OCI-LY3 (cell line): ENCODE measurements around the gene CDV3.
"Not testable (repeated sequence)": the region's sequence is repeated elsewhere in the genome, so short reads cannot be mapped to it uniquely, and the experiment has no call there.

Experiments
- H2AFZ ChIP-seq: fragments of 200-600, 300-600 bp; shearing (Covaris generic); 2 replicates; pipeline ENCODE4 v1.6.0; 2014; ENCODE audit warnings: antibody characterized with exemption, low read depth, low read length
- H3K27ac ChIP-seq: fragments of 200-600, 300-600 bp; sonication (generic); 2 replicates; pipeline ENCODE4 v1.5.1; 2014; ENCODE audit warnings: mild to moderate bottlenecking, low read length, moderate library complexity, mixed read lengths
- H3K27me3 ChIP-seq: fragments of 200-600, 300-600 bp; sonication (generic); 2 replicates; pipeline ENCODE4 v1.6.1; 2014; ENCODE audit warnings: low read depth, low read length, mixed read lengths
- H3K36me3 ChIP-seq: fragments of 200-600, 300-600 bp; sonication (generic); replicated peaks from 2 replicates; pipeline ENCODE3; 2014; ENCODE audit warnings: low read depth, low read length, mixed read lengths
- H3K4me1 ChIP-seq: fragments of 300-600, 200-600 bp; sonication (generic); 2 replicates; pipeline ENCODE4 v1.6.1; 2014; ENCODE audit warnings: low read length, mixed read lengths
- H3K4me2 ChIP-seq: fragments of 200-600, 300-600 bp; sonication (generic); 2 replicates; pipeline ENCODE4 v1.6.1; 2014; ENCODE audit warnings: low read length, mixed read lengths
- H3K4me3 ChIP-seq: fragments of 300-600, 200-600 bp; sonication (generic); 2 replicates; pipeline ENCODE4 v1.5.1; 2014; ENCODE audit warnings: antibody characterized with exemption, mild to moderate bottlenecking, low read length, moderate library complexity
- H3K79me2 ChIP-seq: fragments of 300-600, 200-600 bp; shearing (Covaris generic); 2 replicates; pipeline ENCODE4 v1.6.1; 2014; ENCODE audit warnings: mild to moderate bottlenecking, low read length, mixed read lengths
- H3K9ac ChIP-seq: fragments of 300-600, 200-600 bp; shearing (Covaris generic); 2 replicates; pipeline ENCODE4 v1.6.0; 2014; ENCODE audit warnings: mild to moderate bottlenecking, low read length, moderate library complexity
- H3K9me3 ChIP-seq: fragments of 200-600, 300-600 bp; shearing (Covaris generic); 2 replicates; pipeline ENCODE4 v1.6.1; 2014; ENCODE audit warnings: low read length, mixed read lengths; ENCODE audit not compliant: insufficient read depth
- H4K20me1 ChIP-seq: fragments of 200-600, 300-600 bp; sonication (generic); 2 replicates; pipeline ENCODE4 v1.6.1; 2016; ENCODE audit warnings: low read length, mixed read lengths; ENCODE audit not compliant: insufficient read depth
- EZH2phosphoT487 ChIP-seq: fragments of 200-600 bp; shearing (Covaris generic); IDR thresholded peaks from 2 replicates; pipeline ENCODE4 v1.6.1; 2018; ENCODE audit warnings: antibody characterized with exemption, mixed run types, low read depth
- TF ChIP-seq, protein P1 (sequence below): fragments of 200-600, 300-600 bp; sonication (generic); IDR thresholded peaks from 2 replicates; pipeline ENCODE4 v1.5.1; 2014; ENCODE audit warnings: antibody characterized with exemption, low read length, low read depth

Gene CDV3

DNA sequence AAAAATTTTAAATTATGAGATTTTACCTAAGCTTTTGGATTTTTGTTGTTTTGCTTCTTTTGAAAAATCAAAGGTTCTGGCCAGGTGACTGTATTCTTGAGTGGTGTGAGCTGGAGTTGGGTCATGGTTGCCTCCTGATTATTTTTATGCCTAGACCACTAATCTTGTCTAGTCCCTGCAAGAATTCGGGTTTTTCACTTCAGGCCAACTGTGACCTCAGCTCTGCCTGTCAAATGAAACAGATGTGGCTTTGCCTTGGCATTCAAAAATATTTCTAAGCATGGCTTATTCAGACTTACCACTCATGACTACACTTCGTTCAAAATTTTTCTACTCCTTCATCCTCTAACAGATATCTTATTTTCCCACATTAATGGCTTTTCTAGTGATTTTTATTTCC, 25.4 kb upstream of the CDV3 start:
- Histone ChIP-seq H4K20me1 (no peaks in the 10 kb centered on the region), H3K27me3 (no peaks in the 10 kb centered on the region), H3K4me2 (no peak overlapping the region), H3K4me1 (peaks cover 36% of the 10 kb centered on the region), H3K27ac (no peak overlapping the region), H3K36me3 (no peaks in the 10 kb centered on the region), H3K9me3 (no peaks in the 10 kb centered on the region), H3K4me3 (no peak overlapping the region), H3K79me2 (no peaks in the 10 kb centered on the region), H2AFZ (no peak overlapping the region), H3K9ac (no peak overlapping the region)
- TF ChIP-seq, protein P1, sequence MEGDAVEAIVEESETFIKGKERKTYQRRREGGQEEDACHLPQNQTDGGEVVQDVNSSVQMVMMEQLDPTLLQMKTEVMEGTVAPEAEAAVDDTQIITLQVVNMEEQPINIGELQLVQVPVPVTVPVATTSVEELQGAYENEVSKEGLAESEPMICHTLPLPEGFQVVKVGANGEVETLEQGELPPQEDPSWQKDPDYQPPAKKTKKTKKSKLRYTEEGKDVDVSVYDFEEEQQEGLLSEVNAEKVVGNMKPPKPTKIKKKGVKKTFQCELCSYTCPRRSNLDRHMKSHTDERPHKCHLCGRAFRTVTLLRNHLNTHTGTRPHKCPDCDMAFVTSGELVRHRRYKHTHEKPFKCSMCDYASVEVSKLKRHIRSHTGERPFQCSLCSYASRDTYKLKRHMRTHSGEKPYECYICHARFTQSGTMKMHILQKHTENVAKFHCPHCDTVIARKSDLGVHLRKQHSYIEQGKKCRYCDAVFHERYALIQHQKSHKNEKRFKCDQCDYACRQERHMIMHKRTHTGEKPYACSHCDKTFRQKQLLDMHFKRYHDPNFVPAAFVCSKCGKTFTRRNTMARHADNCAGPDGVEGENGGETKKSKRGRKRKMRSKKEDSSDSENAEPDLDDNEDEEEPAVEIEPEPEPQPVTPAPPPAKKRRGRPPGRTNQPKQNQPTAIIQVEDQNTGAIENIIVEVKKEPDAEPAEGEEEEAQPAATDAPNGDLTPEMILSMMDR: no peak
- TF ChIP-seq EZH2phosphoT487: no peak

DNA sequence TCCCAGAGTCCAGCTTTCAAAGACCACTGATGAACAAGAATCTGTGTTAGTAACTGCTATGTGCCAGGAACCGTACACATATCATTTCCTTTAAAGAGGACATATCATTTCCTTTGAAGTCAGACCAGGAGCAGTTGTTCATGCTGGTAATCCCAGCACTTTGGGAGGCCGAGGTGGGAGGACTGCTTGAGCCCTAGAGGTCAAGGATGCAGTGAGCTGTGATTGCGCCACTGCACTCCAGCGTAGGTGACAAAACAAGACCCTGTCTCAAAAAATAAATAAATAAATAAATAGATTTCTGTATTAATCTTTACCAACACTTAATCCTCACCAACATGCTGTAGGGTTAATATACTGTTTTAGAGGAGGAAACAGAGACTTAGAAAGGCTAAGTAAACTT, 23.9 kb upstream of the CDV3 start:
- peak overlapping the region; percentile 78 for H3K4me2 ChIP-seq
- H3K79me2 ChIP-seq: no peaks in the 10 kb centered on the region
- no peaks in the 10 kb centered on the region for H3K9me3 ChIP-seq
- no peak for TF ChIP-seq EZH2phosphoT487
- TF ChIP-seq, protein P1: no peak
- H2AFZ ChIP-seq: peak overlapping the region; percentile 51
- H3K4me3 ChIP-seq: peak overlapping the region; percentile 44
- H3K9ac ChIP-seq: peak overlapping the region; percentile 57
- H3K27me3 ChIP-seq: no peaks in the 10 kb centered on the region
- peaks cover 36% of the 10 kb centered on the region for H3K4me1 ChIP-seq
- peak overlapping the region; percentile 48 for H3K27ac ChIP-seq
- H3K36me3 ChIP-seq: no peaks in the 10 kb centered on the region
- H4K20me1 ChIP-seq: no peaks in the 10 kb centered on the region

DNA sequence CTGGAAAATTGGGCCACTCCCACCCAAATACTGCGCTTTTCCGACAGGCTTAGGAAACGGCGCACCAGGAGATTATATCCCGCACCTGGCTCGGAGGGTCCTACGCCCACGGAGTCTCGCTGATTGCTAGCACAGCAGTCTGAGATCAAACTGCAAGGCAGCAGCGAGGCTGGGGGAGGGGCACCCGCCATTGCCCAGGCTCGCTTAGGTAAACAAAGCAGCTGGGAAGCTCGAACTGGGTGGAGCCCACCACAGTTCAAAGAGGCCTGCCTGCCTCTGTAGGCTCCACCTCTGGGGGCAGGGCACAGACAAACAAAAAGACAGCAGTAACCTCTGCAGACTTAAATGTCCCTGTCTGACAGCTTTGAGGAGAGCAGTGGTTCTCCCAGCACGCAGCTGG, 21.9 kb upstream of the CDV3 start:
- H3K4me3 ChIP-seq, H3K9ac ChIP-seq, H3K27me3 ChIP-seq, H3K36me3 ChIP-seq, H2AFZ ChIP-seq, H3K9me3 ChIP-seq, H4K20me1 ChIP-seq, H3K4me2 ChIP-seq, H3K27ac ChIP-seq, H3K79me2 ChIP-seq: not testable (repeated sequence)
- peaks cover 36% of the 10 kb centered on the region for H3K4me1 ChIP-seq

DNA sequence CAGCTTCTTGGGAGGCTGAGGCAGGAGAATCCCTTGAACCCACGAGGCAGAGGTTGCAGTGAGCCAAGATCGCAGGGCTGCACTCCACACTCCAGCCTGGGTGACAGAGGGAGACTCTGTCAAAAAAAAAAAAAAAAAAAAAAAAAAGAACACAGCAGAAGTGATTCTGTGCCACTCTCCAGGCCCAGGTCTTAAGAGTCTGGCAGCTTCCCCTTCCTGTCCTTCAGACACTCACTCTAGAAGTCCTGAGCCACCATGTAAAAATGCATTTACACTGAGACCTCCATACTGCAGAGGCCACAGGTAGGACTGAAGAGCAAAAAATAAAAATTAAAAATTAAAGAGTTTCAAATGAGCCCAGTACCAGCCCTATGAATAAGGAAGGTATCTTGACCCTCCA, 11.8 kb upstream of the CDV3 start:
- H3K27me3 ChIP-seq: peaks cover 5% of the 10 kb centered on the region; the same call in 1 of the 2 replicates
- H3K36me3 ChIP-seq: no peaks in the 10 kb centered on the region
- H2AFZ ChIP-seq: no peak overlapping the region
- peaks cover 5% of the 10 kb centered on the region for H3K4me1 ChIP-seq
- no peaks in the 10 kb centered on the region for H3K79me2 ChIP-seq
- no peaks in the 10 kb centered on the region for H4K20me1 ChIP-seq
- no peak overlapping the region for H3K27ac ChIP-seq
- no peak overlapping the region for H3K4me3 ChIP-seq
- H3K4me2 ChIP-seq: no peak overlapping the region
- no peak for TF ChIP-seq EZH2phosphoT487
- TF ChIP-seq, protein P1: no peak
- H3K9me3 ChIP-seq: no peaks in the 10 kb centered on the region
- no peak overlapping the region for H3K9ac ChIP-seq

DNA sequence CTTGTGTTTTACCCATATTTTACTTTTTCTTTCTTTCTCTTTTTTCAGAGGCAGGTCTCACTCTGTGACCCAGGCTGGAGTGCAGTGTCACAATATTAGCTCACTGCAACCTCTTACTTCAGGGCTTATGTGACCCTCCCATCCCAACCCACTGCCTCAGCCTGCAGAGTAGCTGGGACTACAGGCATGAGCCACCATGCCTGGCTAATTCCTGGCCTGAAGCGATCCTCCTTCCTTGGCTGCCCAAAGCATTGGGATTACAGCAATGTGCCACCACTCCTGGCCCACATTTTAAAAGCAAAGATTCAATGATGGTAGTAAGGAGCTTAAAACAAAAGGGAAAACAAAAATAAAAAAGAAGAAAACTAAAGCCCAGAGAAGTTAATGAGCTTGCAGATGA, 11.1 kb upstream of the CDV3 start:
- Histone ChIP-seq H2AFZ (no peak overlapping the region), H3K27ac (no peak overlapping the region), H3K4me1 (peaks cover 12% of the 10 kb centered on the region), H3K79me2 (no peaks in the 10 kb centered on the region), H3K4me3 (no peak overlapping the region), H3K4me2 (no peak overlapping the region), H3K9me3 (no peaks in the 10 kb centered on the region), H4K20me1 (no peaks in the 10 kb centered on the region), H3K27me3 (peaks cover 5% of the 10 kb centered on the region; the same call in 1 of the 2 replicates), H3K9ac (no peak overlapping the region), H3K36me3 (no peaks in the 10 kb centered on the region)
- TF ChIP-seq EZH2phosphoT487: no peak
- TF ChIP-seq, protein P1: no peak
